ENCODE data around the gene DNAH1. TPM values are rescaled to one million over a fixed set of nuclear protein-coding genes. Genes with fewer than 3 reads are reported as not detected.
A peak's percentile ranks its signal among the peaks of the same experiment; 100 is the strongest.

The DNAH1 gene
- total RNA-seq, 1 experiment from 2014 or later: 3.0 TPM

GRCh38 chr3:52313188-52313773, 2.8 kb upstream of the DNAH1 start:
- intact Hi-C loops (cut with micrococcal nuclease): no loop called here
- H3K4me3 Mint-ChIP-seq (ENCODE audit: unreplicated experiment): no peak overlapping the region
- no TSS peak for BruUV-seq (replicated peaks)
- H3K9me3 Mint-ChIP-seq (ENCODE audit: unreplicated experiment): no peaks in the 10 kb centered on the region
- H3K27me3 Mint-ChIP-seq (ENCODE audit: insufficient read depth, unreplicated experiment): no peaks in the 10 kb centered on the region
- TF ChIP-seq CTCF (IDR thresholded peaks at IDR 0.05; ENCODE audit: unreplicated experiment): no peak
- CTCF ChIA-PET: interaction anchor here (0.7 to 1.0 kb wide), 2 partner anchors 26 to 190 kb away, joined by 3 to 4 read pairs; no protein-coding TSS in a partner anchor
- no peaks in the 10 kb centered on the region for H3K36me3 Mint-ChIP-seq (ENCODE audit: insufficient read depth, unreplicated experiment)
- DNase-seq (ENCODE audit: unreplicated experiment): no peak
- POLR2A ChIA-PET: no interaction called here
- no peak overlapping the region for H3K27ac Mint-ChIP-seq (ENCODE audit: low read depth, unreplicated experiment)
- H3K4me1 Mint-ChIP-seq (ENCODE audit: insufficient read depth, unreplicated experiment): no peaks in the 10 kb centered on the region

GRCh38 chr3:52313774-52314188, 2.3 kb upstream of the DNAH1 start:
- POLR2A ChIA-PET: no interaction called here
- Mint-ChIP-seq H3K27me3 (ENCODE audit: insufficient read depth, unreplicated experiment) (no peaks in the 10 kb centered on the region), H3K27ac (ENCODE audit: low read depth, unreplicated experiment) (no peak overlapping the region), H3K4me3 (ENCODE audit: unreplicated experiment) (no peak overlapping the region), H3K4me1 (ENCODE audit: insufficient read depth, unreplicated experiment) (no peaks in the 10 kb centered on the region), H3K9me3 (ENCODE audit: unreplicated experiment) (no peaks in the 10 kb centered on the region), H3K36me3 (ENCODE audit: insufficient read depth, unreplicated experiment) (no peaks in the 10 kb centered on the region)
- CTCF ChIA-PET: interaction anchor here (0.7 to 1.0 kb wide), 2 partner anchors 26 to 190 kb away, joined by 3 to 4 read pairs; no protein-coding TSS in a partner anchor
- no TSS peak for BruUV-seq (replicated peaks)
- no peak for TF ChIP-seq CTCF (IDR thresholded peaks at IDR 0.05; ENCODE audit: unreplicated experiment)
- DNase-seq (ENCODE audit: unreplicated experiment): peak; percentile 45
- intact Hi-C loops (cut with micrococcal nuclease): no loop called here

- no peak for TF ChIP-seq CTCF (IDR thresholded peaks at IDR 0.05; ENCODE audit: unreplicated experiment)
- intact Hi-C loops (cut with micrococcal nuclease): no loop called here
- CTCF ChIA-PET: interaction anchor here (1.8 kb wide), 1 partner anchor 25 kb away, joined by 5 read pairs; no protein-coding TSS in a partner anchor
- H3K4me1 Mint-ChIP-seq (ENCODE audit: insufficient read depth, unreplicated experiment): no peaks in the 10 kb centered on the region
- H3K36me3 Mint-ChIP-seq (ENCODE audit: insufficient read depth, unreplicated experiment): no peaks in the 10 kb centered on the region
- POLR2A ChIA-PET: no interaction called here
- BruUV-seq (replicated peaks): no TSS peak
- no peaks in the 10 kb centered on the region for H3K9me3 Mint-ChIP-seq (ENCODE audit: unreplicated experiment)
- H3K27me3 Mint-ChIP-seq (ENCODE audit: insufficient read depth, unreplicated experiment): no peaks in the 10 kb centered on the region
- H3K27ac Mint-ChIP-seq (ENCODE audit: low read depth, unreplicated experiment): no peak overlapping the region
- no peak for DNase-seq (ENCODE audit: unreplicated experiment)
- no peak overlapping the region for H3K4me3 Mint-ChIP-seq (ENCODE audit: unreplicated experiment)
Measured at GRCh38 chr3:52314489-52314888, 1.6 kb upstream of the DNAH1 start.

- Mint-ChIP-seq H3K4me1 (ENCODE audit: insufficient read depth, unreplicated experiment) (no peaks in the 10 kb centered on the region), H3K36me3 (ENCODE audit: insufficient read depth, unreplicated experiment) (no peaks in the 10 kb centered on the region), H3K4me3 (ENCODE audit: unreplicated experiment) (no peak overlapping the region), H3K27me3 (ENCODE audit: insufficient read depth, unreplicated experiment) (no peaks in the 10 kb centered on the region), H3K9me3 (ENCODE audit: unreplicated experiment) (no peaks in the 10 kb centered on the region), H3K27ac (ENCODE audit: low read depth, unreplicated experiment) (no peak overlapping the region)
- TF ChIP-seq CTCF (IDR thresholded peaks at IDR 0.05; ENCODE audit: unreplicated experiment): no peak
- intact Hi-C loops (cut with micrococcal nuclease): no loop called here
- no peak for DNase-seq (ENCODE audit: unreplicated experiment)
- ChIA-PET POLR2A (interaction anchor here (0.7 kb wide), 2 partner anchors 13 to 156 kb away, joined by 3 read pairs; no protein-coding TSS in a partner anchor), CTCF (interaction anchor here (0.7 to 1.8 kb wide), 2 partner anchors 24 to 197 kb away, joined by 3 to 5 read pairs; no protein-coding TSS in a partner anchor)
- no TSS peak for BruUV-seq (replicated peaks)
Measured at GRCh38 chr3:52315006-52315405, 1.1 kb upstream of the DNAH1 start.

Measured in MCF 10A (cell line).